ENCODE measurements around the gene GNAQ. TPM values are rescaled to one million over a fixed set of nuclear protein-coding genes. Genes with fewer than 3 reads are reported as not detected.

Gene GNAQ
- total and polyA plus RNA-seq, 2 experiments from 2014 or later = 25.7 to 47.9 TPM

- TF ChIP-seq EZH2 (IDR thresholded peaks at IDR 0.05; ENCODE audit: borderline replicate concordance) (no peak), EZH2phosphoT487 (IDR thresholded peaks at IDR 0.05; ENCODE audit: low read depth, severe bottlenecking, unreplicated experiment) (no peak), CTCF (IDR thresholded peaks at IDR 0.05; ENCODE audit: poor library complexity) (no peak)
- H3K4me2 ChIP-seq = no peak overlapping the region
- no peak overlapping the region for H3K4me3 ChIP-seq
- peaks cover 91% of the 10 kb centered on the region for H3K79me2 ChIP-seq
- no peaks in the 10 kb centered on the region for H3K27me3 ChIP-seq
- H3K36me3 ChIP-seq (replicated peaks; ENCODE audit: insufficient read depth, low read depth) = no peaks in the 10 kb centered on the region
- no peak overlapping the region for H2AFZ ChIP-seq
- peaks cover 20% of the 10 kb centered on the region for H4K20me1 ChIP-seq (ENCODE audit: insufficient read depth, poor library complexity, severe bottlenecking)
- no peaks in the 10 kb centered on the region for H3K9me3 ChIP-seq (ENCODE audit: low read depth)
- no peak overlapping the region for H3K27ac ChIP-seq
- H3K4me1 ChIP-seq (ENCODE audit: insufficient read depth) = peaks cover 10% of the 10 kb centered on the region
- no peaks in the 10 kb centered on the region for H3K9me2 ChIP-seq (replicated peaks; ENCODE audit: insufficient read depth)
- DNase-seq (ENCODE audit: low spot score) = no peak
Observed at GRCh38 chr9:77989909-77990308, 41.7 kb downstream of the GNAQ start.

DNA sequence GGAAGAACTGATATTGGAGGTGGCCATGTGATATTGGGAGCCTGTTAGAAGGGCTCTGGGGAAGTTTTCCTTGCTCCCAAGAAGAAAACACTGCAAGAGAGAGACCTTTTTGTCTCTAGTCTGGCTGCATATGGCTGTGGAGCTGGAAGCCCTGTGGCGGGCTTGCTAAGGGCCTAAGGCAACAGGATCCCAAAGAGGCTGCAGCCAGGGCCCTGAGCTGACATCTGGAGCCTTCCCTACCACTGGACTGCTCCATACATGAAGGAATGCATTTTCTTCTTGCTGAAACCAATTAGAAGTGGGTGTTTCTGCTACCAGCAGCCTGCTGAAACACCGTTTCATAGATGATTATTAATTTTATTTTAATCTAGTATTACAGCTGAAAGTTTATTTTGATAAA, 42.2 kb downstream of the GNAQ start:
- TF ChIP-seq CTCF (IDR thresholded peaks at IDR 0.05; ENCODE audit: poor library complexity) = no peak
- TF ChIP-seq EZH2 (IDR thresholded peaks at IDR 0.05; ENCODE audit: borderline replicate concordance) = no peak
- no peak for TF ChIP-seq EZH2phosphoT487 (IDR thresholded peaks at IDR 0.05; ENCODE audit: low read depth, severe bottlenecking, unreplicated experiment)
- H3K9me3 ChIP-seq (ENCODE audit: low read depth) = no peaks in the 10 kb centered on the region
- H3K36me3 ChIP-seq (replicated peaks; ENCODE audit: insufficient read depth, low read depth) = no peaks in the 10 kb centered on the region
- H3K9me2 ChIP-seq (replicated peaks; ENCODE audit: insufficient read depth) = no peaks in the 10 kb centered on the region
- H3K4me3 ChIP-seq = no peak overlapping the region
- no peak for DNase-seq (ENCODE audit: low spot score)
- no peak overlapping the region for H2AFZ ChIP-seq
- H4K20me1 ChIP-seq (ENCODE audit: insufficient read depth, poor library complexity, severe bottlenecking) = peaks cover 20% of the 10 kb centered on the region
- 93% methylated on average over 2 of the region's 2 CpGs for WGBS (ENCODE audit: low lambda C conversion rate, missing lambda C conversion rate)
- H3K4me1 ChIP-seq (ENCODE audit: insufficient read depth) = peaks cover 10% of the 10 kb centered on the region
- peaks cover 91% of the 10 kb centered on the region for H3K79me2 ChIP-seq
- peak overlapping the region; percentile 26 for H3K27ac ChIP-seq
- no peak overlapping the region for H3K4me2 ChIP-seq
- no peaks in the 10 kb centered on the region for H3K27me3 ChIP-seq

GRCh38 chr9:77988630-77989029, 43.0 kb downstream of the GNAQ start:
- TF ChIP-seq EZH2 (IDR thresholded peaks at IDR 0.05; ENCODE audit: borderline replicate concordance) = no peak
- TF ChIP-seq EZH2phosphoT487 (IDR thresholded peaks at IDR 0.05; ENCODE audit: low read depth, severe bottlenecking, unreplicated experiment) = no peak
- TF ChIP-seq CTCF (IDR thresholded peaks at IDR 0.05; ENCODE audit: poor library complexity) = no peak
- peak overlapping the region; percentile 72 for H3K27ac ChIP-seq
- no peak overlapping the region for H3K4me2 ChIP-seq
- 77% methylated on average over 1 of the region's 1 CpG for WGBS (ENCODE audit: low lambda C conversion rate, missing lambda C conversion rate)
- no peaks in the 10 kb centered on the region for H3K9me2 ChIP-seq (replicated peaks; ENCODE audit: insufficient read depth)
- H3K4me1 ChIP-seq (ENCODE audit: insufficient read depth) = peaks cover 10% of the 10 kb centered on the region
- H4K20me1 ChIP-seq (ENCODE audit: insufficient read depth, poor library complexity, severe bottlenecking) = peaks cover 20% of the 10 kb centered on the region
- no peak for DNase-seq (ENCODE audit: low spot score)
- no peaks in the 10 kb centered on the region for H3K36me3 ChIP-seq (replicated peaks; ENCODE audit: insufficient read depth, low read depth)
- no peak overlapping the region for H2AFZ ChIP-seq
- H3K79me2 ChIP-seq = peaks cover 91% of the 10 kb centered on the region
- no peaks in the 10 kb centered on the region for H3K9me3 ChIP-seq (ENCODE audit: low read depth)
- H3K4me3 ChIP-seq = no peak overlapping the region
- no peaks in the 10 kb centered on the region for H3K27me3 ChIP-seq
